Measurements from ENCODE around the gene FASN. TPM values are rescaled to one million over a fixed set of nuclear protein-coding genes. Genes with fewer than 3 reads are reported as not detected.
"Not testable (repeated sequence)": the region's sequence is repeated elsewhere in the genome, so short reads cannot be mapped to it uniquely, and the experiment has no call there.

The FASN gene
- total RNA-seq: 100 to 1,000 TPM in 1 of 2 donors, 10 to 100 TPM in 1; 87.3 to 126 TPM
- total RNA-seq: 78.2 to 102 reads per million in 2 donors

DNA sequence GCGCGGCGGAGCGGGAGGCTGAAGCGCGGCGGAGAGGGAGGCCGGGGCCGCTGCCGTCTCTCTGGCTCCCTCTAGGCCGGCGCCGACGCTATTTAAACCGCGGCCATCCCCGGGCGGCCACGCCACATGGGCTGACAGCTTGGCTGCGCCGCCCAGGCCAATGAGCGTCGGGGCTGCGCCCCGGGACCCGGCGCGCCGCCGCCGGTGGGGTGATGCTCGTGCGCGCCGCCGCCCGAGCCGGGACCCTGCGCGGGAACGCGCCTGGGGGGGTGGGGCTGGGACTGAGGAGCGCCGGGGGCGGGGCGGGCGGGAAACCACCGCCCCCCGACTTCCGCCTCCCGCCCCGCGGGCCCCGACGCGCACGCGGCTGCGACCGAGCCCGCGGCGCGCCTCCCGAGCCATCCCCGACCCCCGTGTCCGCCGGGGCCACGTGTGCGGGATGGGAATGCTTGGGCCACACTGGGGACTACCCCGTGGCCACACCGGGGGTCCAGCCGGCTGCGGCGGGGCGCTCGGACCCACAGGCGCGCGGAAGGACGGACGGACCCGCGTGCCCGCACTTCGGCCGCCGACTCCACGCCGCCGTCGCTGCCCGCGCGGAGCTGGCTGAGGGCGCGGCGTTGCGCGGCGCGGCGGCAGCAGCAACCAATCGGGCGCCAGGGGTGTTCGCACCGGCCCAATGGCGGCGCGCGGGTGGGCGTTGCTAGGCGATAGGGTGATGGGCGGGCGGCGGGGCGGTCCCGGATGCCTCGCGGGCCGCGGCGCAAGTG, at the start of gene FASN:
Gene FASN, minus strand, starts transcription at position 68 of the 770 bp plus-strand sequence. CDS start 1,791 bp downstream, outside the sequence.
- no peaks in the 10 kb centered on the region for H3K27me3 Mint-ChIP-seq
- peak; percentile 85 to 92 (median 89) for DNase-seq
- ATAC-seq: peak; percentile 85
- H3K4me3 Mint-ChIP-seq: peak within 1 kb of the TSS; percentile 82
- H3K27ac Mint-ChIP-seq: peak within 1 kb of the TSS; percentile 79
- H3K4me1 Mint-ChIP-seq: peaks cover 9% of the 10 kb centered on the region
- H3K36me3 Mint-ChIP-seq (ENCODE audit: low read depth): no peaks in the 10 kb centered on the region
- H3K9me3 ChIP-seq (ENCODE audit: control insufficient read depth, low read length, poor library complexity, severe bottlenecking): no peaks in the 10 kb centered on the region

- no peak for ATAC-seq
- Mint-ChIP-seq H3K4me3 (no peak overlapping the region), H3K27me3 (no peaks in the 10 kb centered on the region), H3K36me3 (ENCODE audit: low read depth) (peaks cover 11% of the 10 kb centered on the region), H3K4me1 (peaks cover 3% of the 10 kb centered on the region), H3K27ac (no peak overlapping the region)
- H3K9me3 ChIP-seq (ENCODE audit: control insufficient read depth, low read length, poor library complexity, severe bottlenecking): no peaks in the 10 kb centered on the region
- no peak for DNase-seq
Observed at GRCh38 chr17:82146663-82147654, 48.9 kb upstream of the FASN start.

GRCh38 chr17:82145550-82146155, 47.6 kb upstream of the FASN start:
- no peak overlapping the region for H3K27ac Mint-ChIP-seq
- H3K4me1 Mint-ChIP-seq: peaks cover 3% of the 10 kb centered on the region
- no peaks in the 10 kb centered on the region for H3K27me3 Mint-ChIP-seq
- no peak overlapping the region for H3K4me3 Mint-ChIP-seq
- DNase-seq (no peak), ATAC-seq (no peak)
- H3K36me3 Mint-ChIP-seq (ENCODE audit: low read depth): peaks cover 11% of the 10 kb centered on the region
- H3K9me3 ChIP-seq (ENCODE audit: control insufficient read depth, low read length, poor library complexity, severe bottlenecking): no peaks in the 10 kb centered on the region

- ATAC-seq (no peak), DNase-seq (no peak)
- no peak overlapping the region for H3K27ac Mint-ChIP-seq
- peaks cover 3% of the 10 kb centered on the region for H3K4me1 Mint-ChIP-seq
- H3K36me3 Mint-ChIP-seq (ENCODE audit: low read depth): peaks cover 8% of the 10 kb centered on the region
- H3K9me3 ChIP-seq (ENCODE audit: control insufficient read depth, low read length, poor library complexity, severe bottlenecking): no peaks in the 10 kb centered on the region
- H3K4me3 Mint-ChIP-seq: no peak overlapping the region
- no peaks in the 10 kb centered on the region for H3K27me3 Mint-ChIP-seq
Observed at GRCh38 chr17:82143333-82143732, 45.3 kb upstream of the FASN start.

DNA sequence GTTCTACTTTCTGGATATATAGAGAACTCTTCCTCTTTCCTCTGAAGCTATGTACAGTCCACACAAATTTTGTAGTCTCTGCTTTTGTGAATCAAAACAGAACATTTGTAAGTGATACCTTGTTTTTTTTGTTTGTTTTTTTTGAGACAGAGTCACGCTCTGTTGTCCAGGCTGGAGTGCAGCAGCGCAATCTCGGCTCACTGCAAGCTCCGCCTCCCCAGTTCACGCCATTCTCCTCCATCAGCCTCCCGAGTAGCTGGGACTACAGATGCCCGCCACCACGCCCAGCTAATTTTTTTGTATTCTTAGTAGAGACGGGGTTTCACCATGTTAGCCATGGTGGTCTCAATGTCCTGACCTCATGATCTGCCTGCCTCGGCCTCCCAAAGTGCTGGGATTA, 41.9 kb upstream of the FASN start:
- DNase-seq; H3K27me3 Mint-ChIP-seq; H3K4me1 Mint-ChIP-seq; H3K9me3 ChIP-seq (ENCODE audit: control insufficient read depth, low read length, poor library complexity, severe bottlenecking); H3K4me3 Mint-ChIP-seq; H3K36me3 Mint-ChIP-seq (ENCODE audit: low read depth); ATAC-seq: not testable (repeated sequence)
- H3K27ac Mint-ChIP-seq: peak overlapping the region; percentile 51

DNA sequence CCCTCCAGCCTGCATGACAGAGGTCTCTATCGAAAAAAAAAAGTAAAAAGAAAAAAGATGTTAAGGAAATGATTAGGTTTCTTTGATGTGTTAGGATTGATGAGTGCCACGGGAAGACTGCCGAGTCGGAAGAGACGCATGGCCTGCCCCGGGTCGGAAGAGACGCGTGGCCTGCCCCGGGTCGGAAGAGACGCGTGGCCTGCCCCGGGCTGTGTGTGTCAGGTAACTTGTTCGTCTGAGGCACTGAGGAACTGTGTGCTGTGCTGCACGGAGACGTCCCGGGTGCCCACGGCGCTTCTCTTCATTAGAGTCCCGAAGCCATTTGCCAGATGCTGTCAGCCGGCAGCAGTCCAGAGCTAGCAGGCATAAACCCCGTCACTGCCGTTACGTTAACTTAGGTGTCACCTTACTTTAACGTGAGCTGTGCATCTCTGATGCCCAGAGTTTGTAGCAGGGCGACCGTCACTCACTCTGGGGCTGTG, 40.5 kb upstream of the FASN start:
- DNase-seq (no peak), ATAC-seq (no peak)
- H3K27ac Mint-ChIP-seq: no peak overlapping the region
- H3K36me3 Mint-ChIP-seq (ENCODE audit: low read depth): no peaks in the 10 kb centered on the region
- no peaks in the 10 kb centered on the region for H3K9me3 ChIP-seq (ENCODE audit: control insufficient read depth, low read length, poor library complexity, severe bottlenecking)
- H3K4me1 Mint-ChIP-seq: no peaks in the 10 kb centered on the region
- H3K4me3 Mint-ChIP-seq: no peak overlapping the region
- H3K27me3 Mint-ChIP-seq: no peaks in the 10 kb centered on the region

GRCh38 chr17:82134101-82134500, 36.1 kb upstream of the FASN start:
- Mint-ChIP-seq H3K4me3 (no peak overlapping the region), H3K27ac (peak overlapping the region; percentile 54), H3K27me3 (no peaks in the 10 kb centered on the region), H3K36me3 (ENCODE audit: low read depth) (no peaks in the 10 kb centered on the region), H3K4me1 (peaks cover 3% of the 10 kb centered on the region)
- no peaks in the 10 kb centered on the region for H3K9me3 ChIP-seq (ENCODE audit: control insufficient read depth, low read length, poor library complexity, severe bottlenecking)
- ATAC-seq (no peak), DNase-seq (no peak)

DNA sequence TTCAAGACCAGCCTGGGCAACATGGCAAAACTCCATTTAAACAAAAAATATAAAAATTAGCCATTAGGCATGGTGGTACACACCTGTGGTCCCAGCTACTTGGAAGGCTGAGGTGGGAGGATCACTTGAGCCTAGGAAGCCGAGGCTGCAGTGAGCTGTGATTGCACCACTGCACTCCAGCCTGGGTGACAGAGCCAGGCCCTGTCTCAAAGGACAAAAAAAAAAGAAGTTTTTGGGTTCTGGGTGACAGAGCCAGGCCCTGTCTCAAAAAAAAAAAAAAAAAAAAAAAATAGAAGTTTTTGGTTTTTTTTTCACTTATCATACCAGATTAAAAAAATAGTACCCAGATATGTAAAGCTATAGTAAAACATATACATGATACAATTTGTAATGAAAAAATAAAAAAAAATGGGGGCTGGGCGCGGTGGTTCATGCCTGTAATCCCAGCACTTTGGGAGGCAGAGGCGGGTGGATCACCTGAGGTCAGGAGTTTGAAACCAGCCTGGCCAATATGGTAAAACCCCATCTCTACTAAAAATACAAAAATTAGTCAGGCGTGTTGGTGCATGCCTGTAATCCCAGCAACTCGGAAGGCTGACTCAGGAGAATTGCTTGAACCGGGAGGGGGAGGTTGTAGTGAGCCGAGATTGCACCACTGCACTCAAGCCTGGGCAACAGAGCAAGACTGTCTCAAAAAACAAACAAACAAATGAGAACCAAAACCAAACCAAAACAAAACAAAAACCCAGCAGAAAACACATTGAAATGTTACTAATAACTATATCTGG, 35.3 kb upstream of the FASN start:
- H3K36me3 Mint-ChIP-seq (ENCODE audit: low read depth); H3K4me1 Mint-ChIP-seq; DNase-seq; H3K4me3 Mint-ChIP-seq; H3K9me3 ChIP-seq (ENCODE audit: control insufficient read depth, low read length, poor library complexity, severe bottlenecking); ATAC-seq; H3K27me3 Mint-ChIP-seq: not testable (repeated sequence)
- H3K27ac Mint-ChIP-seq: peak overlapping the region; percentile 54

GRCh38 chr17:82129095-82129494, 31.1 kb upstream of the FASN start:
- DNase-seq: no peak
- Mint-ChIP-seq H3K36me3 (ENCODE audit: low read depth) (no peaks in the 10 kb centered on the region), H3K27me3 (no peaks in the 10 kb centered on the region), H3K4me3 (no peak overlapping the region), H3K4me1 (peaks cover 38% of the 10 kb centered on the region), H3K27ac (peak overlapping the region; percentile 96)
- ATAC-seq: no peak
- no peaks in the 10 kb centered on the region for H3K9me3 ChIP-seq (ENCODE audit: control insufficient read depth, low read length, poor library complexity, severe bottlenecking)

DNA sequence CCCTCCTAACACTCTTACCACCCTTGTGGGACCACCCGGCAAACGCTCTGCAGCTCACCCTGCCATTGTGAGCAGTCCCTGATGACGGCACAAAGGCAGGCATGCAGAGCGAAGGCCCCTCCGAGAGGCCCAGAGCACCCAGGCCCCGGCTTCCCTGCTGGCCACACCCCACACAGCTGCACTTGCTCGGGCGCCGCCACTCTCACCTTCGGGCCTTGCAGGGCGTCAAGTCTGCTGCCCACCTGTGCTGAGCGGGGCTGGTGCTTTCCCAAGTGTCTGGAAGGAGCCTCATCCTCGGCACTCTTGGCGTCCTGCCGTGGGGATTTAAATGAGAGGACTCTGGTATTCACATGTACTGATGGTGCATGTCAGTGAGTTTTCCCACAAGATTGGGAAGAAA, 30.3 kb upstream of the FASN start:
- H3K4me1 Mint-ChIP-seq: peaks cover 40% of the 10 kb centered on the region
- H3K9me3 ChIP-seq (ENCODE audit: control insufficient read depth, low read length, poor library complexity, severe bottlenecking): no peaks in the 10 kb centered on the region
- ATAC-seq (no peak), DNase-seq (no peak)
- H3K27me3 Mint-ChIP-seq: no peaks in the 10 kb centered on the region
- peak overlapping the region; percentile 96 for H3K27ac Mint-ChIP-seq
- no peaks in the 10 kb centered on the region for H3K36me3 Mint-ChIP-seq (ENCODE audit: low read depth)
- H3K4me3 Mint-ChIP-seq: no peak overlapping the region

DNA sequence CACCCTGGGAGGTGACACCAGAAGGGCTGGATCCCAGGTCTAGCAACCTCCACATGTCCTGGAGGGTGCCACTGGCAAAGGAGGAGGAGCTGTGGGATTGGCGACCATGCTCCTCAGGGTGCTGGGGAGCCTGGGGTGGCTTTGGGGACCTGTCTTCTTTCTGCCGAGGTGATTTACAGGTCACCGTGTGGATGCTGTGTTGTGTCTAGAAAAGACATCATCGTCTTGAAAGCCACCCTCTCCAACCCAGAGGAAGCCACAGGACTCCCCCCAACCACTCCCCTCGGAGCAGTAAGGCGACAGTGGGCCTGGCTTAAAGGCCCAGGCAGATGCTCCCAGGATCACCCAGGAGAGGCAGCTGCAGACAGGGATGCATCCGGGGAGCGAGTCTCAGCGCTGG, 29.7 kb upstream of the FASN start:
- Mint-ChIP-seq H3K4me1 (peaks cover 43% of the 10 kb centered on the region), H3K4me3 (peak overlapping the region; percentile 83), H3K27me3 (no peaks in the 10 kb centered on the region), H3K27ac (peak overlapping the region; percentile 96), H3K36me3 (ENCODE audit: low read depth) (no peaks in the 10 kb centered on the region)
- no peaks in the 10 kb centered on the region for H3K9me3 ChIP-seq (ENCODE audit: control insufficient read depth, low read length, poor library complexity, severe bottlenecking)
- no peak for ATAC-seq
- DNase-seq: no peak

GRCh38 chr17:82127315-82127595, 29.2 kb upstream of the FASN start:
- no peaks in the 10 kb centered on the region for H3K36me3 Mint-ChIP-seq (ENCODE audit: low read depth)
- H3K27me3 Mint-ChIP-seq: no peaks in the 10 kb centered on the region
- ATAC-seq (peak; percentile 4), DNase-seq (no peak)
- H3K9me3 ChIP-seq (ENCODE audit: control insufficient read depth, low read length, poor library complexity, severe bottlenecking): no peaks in the 10 kb centered on the region
- peaks cover 45% of the 10 kb centered on the region for H3K4me1 Mint-ChIP-seq
- H3K27ac Mint-ChIP-seq: peak overlapping the region; percentile 96
- H3K4me3 Mint-ChIP-seq: peak overlapping the region; percentile 83
